Activated T-helper 17 cell treated with anti-CD3 and anti-CD28 coated beads, Interleukin-2, amount 50 U/mL, for 72 hours (primary cell): ENCODE results near the gene PRPSAP2. TPM values are rescaled to one million over a fixed set of nuclear protein-coding genes. Genes with fewer than 3 reads are reported as not detected.
A peak's percentile ranks its signal among the peaks of the same experiment; 100 is the strongest.
"Not testable (repeated sequence)": the region's sequence is repeated elsewhere in the genome, so short reads cannot be mapped to it uniquely, and the experiment has no call there.

Experiments
- ATAC-seq: fragments of 150-1000 bp; cut with Tn5 transposase; replicated peaks from 2 replicates; pipeline ENCODE4 v1.10.0; 2021; ENCODE audit warnings: mild to moderate bottlenecking, moderate library complexity
- H3K27ac Mint-ChIP-seq: one replicate; pipeline ENCODE4 v1.8.0; 2022; ENCODE audit warnings: mixed read lengths
- H3K27me3 Mint-ChIP-seq: one replicate; pipeline ENCODE4 v1.8.0; 2022; ENCODE audit warnings: mixed read lengths
- H3K36me3 Mint-ChIP-seq: one replicate; pipeline ENCODE4 v1.8.0; 2022; ENCODE audit warnings: low read depth, mild to moderate bottlenecking, mixed read lengths
- H3K4me1 Mint-ChIP-seq: one replicate; pipeline ENCODE4 v1.8.0; 2022; ENCODE audit warnings: mixed read lengths
- H3K4me3 Mint-ChIP-seq: one replicate; pipeline ENCODE4 v1.8.0; 2022; ENCODE audit warnings: mild to moderate bottlenecking, mixed read lengths
- H3K9me3 Mint-ChIP-seq: one replicate; pipeline ENCODE4 v1.8.0; 2022; ENCODE audit warnings: mixed read lengths
- total RNA-seq, 2 donors: library from RNA; stranded (reverse); gene quantifications; one replicate each; pipeline ENCODE4 v1.2.3, GENCODE V29; 2022

PRPSAP2 gene
- total RNA-seq, 2 donors from 2014 or later, result 34.9 to 35.2 TPM

DNA sequence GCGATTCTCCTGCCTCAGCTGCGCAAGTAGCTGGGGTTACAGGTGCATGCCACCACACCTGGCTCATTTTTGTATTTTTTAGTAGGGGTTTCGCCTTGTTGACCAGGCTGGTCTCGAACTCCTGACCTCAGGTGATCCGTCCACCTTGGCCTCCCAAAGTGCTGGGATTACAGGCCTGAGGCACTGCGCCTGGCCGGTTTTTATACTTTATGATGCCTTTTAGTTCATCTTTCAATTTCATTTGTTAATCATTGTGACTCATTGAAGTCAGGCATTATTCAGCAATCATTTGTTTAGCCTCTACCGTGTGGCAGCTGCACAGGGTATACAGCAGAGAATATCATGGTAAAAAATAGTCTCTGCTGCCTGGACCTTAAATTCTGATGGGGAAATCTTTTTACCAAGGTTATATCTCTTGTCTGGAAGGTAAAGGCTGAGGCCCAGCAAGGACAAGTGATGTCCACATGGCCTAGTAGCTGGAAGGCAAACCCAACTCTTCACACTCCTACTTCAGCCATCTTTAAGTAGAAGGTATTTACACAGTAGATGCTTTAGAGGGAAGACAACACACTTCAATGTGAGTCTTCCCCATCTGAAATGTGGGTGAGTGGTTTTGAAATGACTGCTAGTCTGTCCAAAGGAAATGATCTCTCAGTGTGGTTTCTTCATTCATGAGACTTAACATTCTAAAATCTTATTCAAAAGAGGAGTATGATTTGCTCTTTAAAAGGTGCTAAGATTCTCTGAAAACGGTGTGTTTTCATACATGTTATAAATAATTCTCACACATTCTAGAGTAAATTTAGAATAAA is 2.4 kb downstream of the PRPSAP2 start:
- Mint-ChIP-seq H3K36me3 (peaks cover 4% of the 10 kb centered on the region), H3K9me3 (no peaks in the 10 kb centered on the region), H3K4me1 (peaks cover 7% of the 10 kb centered on the region), H3K27me3 (no peaks in the 10 kb centered on the region), H3K4me3 (peak overlapping the region; percentile 83), H3K27ac (peak overlapping the region; percentile 87)
- ATAC-seq, result peak; percentile 62

DNA sequence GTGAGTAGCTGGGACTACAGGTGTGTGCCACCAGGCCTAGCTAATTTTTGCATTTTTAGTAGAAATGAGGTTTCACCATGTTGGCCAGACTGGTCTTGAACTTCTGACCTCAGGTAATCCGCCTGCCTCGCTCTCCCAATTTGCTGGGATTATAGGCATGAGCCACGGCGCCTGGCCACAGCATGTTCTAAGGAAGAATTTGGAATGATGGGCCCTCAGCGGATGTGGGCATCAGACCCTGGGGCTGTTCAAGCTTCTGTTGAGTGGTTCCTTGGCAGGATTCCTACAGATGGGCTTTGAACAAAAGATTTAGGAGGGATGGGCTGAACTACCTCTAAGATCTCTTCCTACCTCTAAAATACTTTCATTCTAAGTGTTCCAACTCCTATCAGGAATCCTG is 4.1 kb downstream of the PRPSAP2 start:
- no peak overlapping the region for H3K27ac Mint-ChIP-seq
- no peak for ATAC-seq
- H3K27me3 Mint-ChIP-seq, result no peaks in the 10 kb centered on the region

DNA sequence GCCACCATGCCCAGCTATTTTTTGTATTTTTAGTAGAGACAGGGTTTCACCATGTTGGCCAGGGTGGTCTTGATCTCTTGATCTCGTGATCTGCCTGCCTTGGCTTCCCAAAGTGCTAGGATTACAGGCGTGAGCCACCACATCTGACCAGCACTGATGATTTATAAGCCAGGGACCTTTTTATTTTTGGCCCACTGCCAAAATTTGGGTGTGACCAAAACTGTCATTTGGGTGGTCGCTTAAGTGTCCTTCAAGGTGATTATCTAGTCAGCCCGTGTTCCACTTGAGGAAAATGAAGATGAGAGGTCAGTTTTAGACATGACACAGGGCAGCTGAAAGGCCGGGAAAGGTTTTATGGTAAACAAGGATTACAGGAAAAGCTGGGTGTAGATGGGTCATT is 7.1 kb downstream of the PRPSAP2 start:
- H3K27ac Mint-ChIP-seq, H3K4me3 Mint-ChIP-seq, H3K9me3 Mint-ChIP-seq, H3K27me3 Mint-ChIP-seq, ATAC-seq: not testable (repeated sequence)
- Mint-ChIP-seq H3K36me3 (peaks cover 39% of the 10 kb centered on the region), H3K4me1 (peaks cover 17% of the 10 kb centered on the region)

More for the DNA sequence above, 4.1 kb downstream of the PRPSAP2 start:
- Mint-ChIP-seq H3K36me3 (peaks cover 11% of the 10 kb centered on the region), H3K4me3 (no peak overlapping the region), H3K9me3 (no peaks in the 10 kb centered on the region), H3K4me1 (peaks cover 13% of the 10 kb centered on the region)

DNA sequence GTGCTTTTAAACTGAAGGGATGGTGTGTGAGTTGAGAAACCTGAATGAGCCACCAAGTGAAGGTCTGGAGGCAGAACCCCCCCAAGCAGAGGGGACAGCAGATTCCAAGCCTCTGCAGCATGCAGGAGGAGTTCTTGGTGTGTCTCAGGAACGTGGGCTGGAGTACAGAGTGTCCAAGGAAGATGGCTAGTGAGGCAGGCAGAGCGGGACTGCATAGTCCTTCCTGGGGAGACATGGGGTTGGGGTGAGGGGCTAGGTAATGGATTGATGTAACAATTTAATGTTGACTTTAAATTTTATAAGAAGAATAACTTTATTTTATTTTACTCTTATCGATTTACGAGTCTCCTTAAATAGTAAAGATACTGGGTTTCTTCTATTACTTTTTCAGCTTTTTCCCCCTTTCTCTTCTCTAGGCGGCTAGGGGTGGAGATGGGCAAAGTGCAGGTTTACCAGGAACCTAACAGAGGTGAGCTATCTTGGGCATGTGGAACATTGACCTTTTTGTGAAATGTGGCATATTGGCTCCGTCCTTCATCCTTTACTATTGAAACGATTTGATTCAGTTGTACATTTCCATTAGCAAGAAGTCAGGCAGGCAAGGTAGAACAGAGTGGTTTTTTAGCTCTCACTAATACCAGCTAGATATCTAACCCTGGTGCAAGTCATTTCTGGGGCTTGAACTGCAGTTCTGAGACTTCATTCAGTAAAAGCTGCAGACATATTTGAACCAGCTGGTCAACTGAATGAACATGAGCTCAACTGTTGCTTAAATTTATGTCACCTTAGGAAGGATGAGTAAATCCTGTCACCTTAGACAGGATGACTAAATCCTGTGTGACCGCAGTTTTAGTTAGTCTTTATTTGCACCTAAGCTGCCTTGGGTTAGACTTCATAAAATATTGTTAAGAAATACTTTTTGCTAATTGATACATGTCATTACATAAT is 9.2 kb downstream of the PRPSAP2 start:
- peak; percentile 83 for ATAC-seq
- H3K36me3 Mint-ChIP-seq, result peaks cover 57% of the 10 kb centered on the region
- H3K27ac Mint-ChIP-seq, result no peak overlapping the region
- H3K27me3 Mint-ChIP-seq, result no peaks in the 10 kb centered on the region
- no peaks in the 10 kb centered on the region for H3K9me3 Mint-ChIP-seq
- H3K4me1 Mint-ChIP-seq, result peaks cover 10% of the 10 kb centered on the region
- H3K4me3 Mint-ChIP-seq, result no peak overlapping the region

DNA sequence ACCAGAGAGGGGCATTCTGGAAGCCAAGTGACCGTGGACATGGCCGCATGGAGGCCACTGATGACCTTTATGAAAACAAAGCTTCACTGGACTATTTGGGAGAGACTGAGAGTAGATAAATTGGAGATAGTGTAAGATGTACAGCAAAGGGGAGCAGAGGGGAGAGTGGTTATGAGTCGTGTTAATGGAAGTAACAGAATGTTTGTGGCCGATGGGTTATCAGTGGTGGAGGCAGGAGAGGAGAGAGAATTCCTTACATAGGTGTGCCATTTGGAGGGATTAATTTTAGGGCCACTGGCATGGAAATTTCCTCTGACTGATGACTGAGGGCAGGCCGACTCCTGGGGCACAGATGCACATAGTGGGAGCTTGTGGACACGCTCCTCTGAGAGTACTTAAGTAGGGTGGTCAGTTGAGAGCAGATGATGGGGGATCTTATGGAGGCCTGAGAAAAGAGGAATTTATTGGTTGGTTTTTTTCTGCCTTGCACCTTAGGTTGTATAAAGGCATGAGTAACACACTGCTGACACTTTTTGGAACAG is 19.2 kb downstream of the PRPSAP2 start:
- no peak for ATAC-seq
- H3K27ac Mint-ChIP-seq, result no peak overlapping the region
- H3K36me3 Mint-ChIP-seq, result peaks cover 89% of the 10 kb centered on the region
- peaks cover 5% of the 10 kb centered on the region for H3K4me1 Mint-ChIP-seq
- H3K27me3 Mint-ChIP-seq, result no peaks in the 10 kb centered on the region
- H3K9me3 Mint-ChIP-seq, result no peaks in the 10 kb centered on the region
- H3K4me3 Mint-ChIP-seq, result no peak overlapping the region

DNA sequence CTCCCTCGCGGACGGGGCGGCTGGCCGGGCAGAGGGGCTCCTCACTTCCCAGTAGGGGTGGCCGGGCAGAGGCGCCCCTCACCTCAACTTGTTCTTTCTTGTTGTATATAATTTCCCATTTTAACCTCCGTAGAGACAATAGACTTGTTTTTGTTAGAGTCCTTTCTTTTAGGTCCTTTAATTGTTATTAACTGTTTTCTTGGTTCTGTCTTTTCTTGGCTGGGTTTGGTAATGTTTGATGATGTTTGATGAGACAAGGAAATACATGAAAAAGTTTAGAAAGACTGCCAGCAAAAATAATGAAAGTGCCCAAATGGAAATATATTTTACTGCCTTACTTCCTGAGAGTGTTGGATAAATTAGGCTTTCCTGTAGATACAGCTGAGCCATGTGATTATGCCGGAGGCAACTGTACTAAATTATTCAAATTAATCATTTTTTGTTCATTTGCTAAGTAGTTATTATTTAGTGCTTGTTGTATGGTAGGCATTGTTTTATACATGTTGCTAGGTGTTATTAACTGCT is 30.9 kb downstream of the PRPSAP2 start:
- no peak for ATAC-seq
- peaks cover 85% of the 10 kb centered on the region for H3K36me3 Mint-ChIP-seq
- H3K27ac Mint-ChIP-seq, result no peak overlapping the region
- no peak overlapping the region for H3K4me3 Mint-ChIP-seq
- no peaks in the 10 kb centered on the region for H3K4me1 Mint-ChIP-seq
- H3K27me3 Mint-ChIP-seq, result no peaks in the 10 kb centered on the region
- H3K9me3 Mint-ChIP-seq, result no peaks in the 10 kb centered on the region

DNA sequence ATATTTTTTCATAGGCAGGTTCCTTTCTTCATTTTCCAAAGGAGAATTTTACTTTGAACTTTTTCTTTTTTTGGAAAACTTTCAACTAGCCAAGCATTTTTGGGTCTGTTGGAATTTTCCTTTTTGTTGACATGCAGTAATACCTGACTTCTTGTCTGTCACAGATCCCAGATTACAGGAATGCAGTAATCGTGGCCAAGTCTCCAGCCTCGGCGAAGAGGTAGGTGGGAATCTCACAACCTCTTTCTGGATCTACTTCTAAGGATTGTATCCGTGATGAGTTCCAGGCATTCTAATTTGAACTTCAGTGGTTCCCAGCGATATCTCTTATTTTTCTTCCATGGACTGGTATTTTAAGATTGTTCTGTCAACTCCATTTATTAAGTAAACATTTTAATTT is 31.7 kb downstream of the PRPSAP2 start:
- peaks cover 88% of the 10 kb centered on the region for H3K36me3 Mint-ChIP-seq
- no peak overlapping the region for H3K4me3 Mint-ChIP-seq
- no peaks in the 10 kb centered on the region for H3K4me1 Mint-ChIP-seq
- H3K9me3 Mint-ChIP-seq, result no peaks in the 10 kb centered on the region
- no peaks in the 10 kb centered on the region for H3K27me3 Mint-ChIP-seq
- no peak for ATAC-seq
- no peak overlapping the region for H3K27ac Mint-ChIP-seq

DNA sequence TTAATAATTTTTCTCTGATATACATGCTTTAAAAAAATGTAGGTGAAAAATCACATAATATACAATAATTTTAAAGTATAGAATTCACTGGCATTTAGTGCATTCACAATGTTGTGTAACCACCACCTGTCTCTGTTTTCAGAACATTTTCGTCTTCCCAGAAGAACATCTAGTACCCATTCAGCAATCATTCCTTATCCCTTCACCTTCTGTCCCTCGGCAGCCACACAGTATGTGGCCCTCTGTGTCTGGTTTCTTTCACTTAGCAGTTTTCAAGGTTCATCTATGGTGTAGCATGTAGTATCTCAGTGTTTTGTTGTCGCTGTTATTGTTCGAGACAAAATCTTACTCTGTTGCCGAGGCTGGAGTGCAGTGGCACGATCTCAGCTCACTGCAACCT is 33.6 kb downstream of the PRPSAP2 start:
- peaks cover 4% of the 10 kb centered on the region for H3K4me1 Mint-ChIP-seq

DNA sequence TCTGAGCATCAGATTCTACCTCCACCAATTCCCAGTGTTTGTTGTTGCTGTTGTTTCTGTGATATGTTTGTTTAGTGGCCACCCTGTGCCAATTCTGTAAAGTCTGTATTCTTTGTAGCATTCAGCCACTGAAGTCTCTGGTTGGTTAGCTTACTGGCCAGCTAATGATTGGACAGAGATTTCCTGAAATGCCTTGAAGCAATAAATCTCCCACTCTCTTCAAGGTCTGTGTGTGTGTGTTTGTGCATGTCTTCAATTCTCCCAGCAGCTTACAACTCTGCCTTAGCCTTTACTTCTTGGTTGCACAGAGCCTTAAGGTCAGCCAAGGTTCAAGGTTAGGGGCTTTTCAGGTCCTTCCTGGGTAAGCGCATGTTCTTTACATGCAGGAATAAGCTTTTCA is 38.2 kb downstream of the PRPSAP2 start:
- Mint-ChIP-seq H3K9me3 (no peaks in the 10 kb centered on the region), H3K4me3 (no peak overlapping the region), H3K4me1 (peaks cover 16% of the 10 kb centered on the region), H3K27me3 (no peaks in the 10 kb centered on the region), H3K27ac (no peak overlapping the region), H3K36me3 (peaks cover 93% of the 10 kb centered on the region)
- no peak for ATAC-seq

More for the DNA sequence above, 33.6 kb downstream of the PRPSAP2 start:
- Mint-ChIP-seq H3K9me3 (no peaks in the 10 kb centered on the region), H3K27ac (no peak overlapping the region), H3K27me3 (no peaks in the 10 kb centered on the region), H3K4me3 (no peak overlapping the region), H3K36me3 (peaks cover 90% of the 10 kb centered on the region)
- ATAC-seq, result no peak

DNA sequence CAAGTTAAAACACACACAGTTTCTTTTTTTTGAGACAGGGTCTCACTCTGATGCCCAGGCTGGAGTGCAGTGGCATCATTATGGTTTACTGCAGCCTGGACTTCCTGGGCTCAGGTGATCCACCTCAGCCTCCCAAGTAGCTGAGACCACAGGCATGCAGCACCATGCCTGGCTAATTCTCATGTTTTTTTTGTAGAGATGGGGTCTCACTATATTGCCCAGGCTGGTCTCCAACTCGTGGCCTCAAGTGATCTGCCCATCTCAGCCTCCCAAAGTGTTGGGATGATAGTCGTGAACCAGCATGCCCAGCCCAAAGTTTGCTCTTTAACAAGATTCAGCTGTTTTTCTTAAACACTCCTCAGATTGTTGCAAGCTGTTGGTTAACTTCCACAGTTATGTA is 39.0 kb downstream of the PRPSAP2 start:
- Mint-ChIP-seq H3K4me1 (peaks cover 24% of the 10 kb centered on the region), H3K9me3 (no peaks in the 10 kb centered on the region), H3K27ac (no peak overlapping the region), H3K4me3 (no peak overlapping the region), H3K36me3 (peaks cover 93% of the 10 kb centered on the region), H3K27me3 (no peaks in the 10 kb centered on the region)
- ATAC-seq, result no peak

DNA sequence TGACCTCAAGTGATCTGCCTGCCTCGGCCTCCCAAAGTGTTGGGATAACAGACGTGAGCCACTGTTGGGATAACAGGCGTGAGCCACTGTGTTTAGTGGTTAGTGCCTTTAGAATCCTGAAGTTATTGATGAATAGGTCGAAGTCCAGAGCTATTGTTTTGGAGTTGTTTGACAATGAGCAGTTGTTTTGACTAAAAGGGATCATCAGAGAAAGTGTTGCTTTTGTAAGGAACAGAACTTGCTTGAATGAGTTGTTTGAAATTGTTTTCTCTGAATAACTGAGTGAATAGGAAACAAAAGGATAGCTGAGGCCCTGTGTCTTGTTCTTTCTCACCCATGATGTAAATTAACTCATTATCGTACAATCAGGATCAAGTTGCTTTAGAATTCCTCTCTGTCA is 46.6 kb downstream of the PRPSAP2 start:
- H3K4me1 Mint-ChIP-seq, result peaks cover 25% of the 10 kb centered on the region
- ATAC-seq, result no peak
- peaks cover 87% of the 10 kb centered on the region for H3K36me3 Mint-ChIP-seq
- no peaks in the 10 kb centered on the region for H3K27me3 Mint-ChIP-seq
- H3K27ac Mint-ChIP-seq, result no peak overlapping the region
- H3K9me3 Mint-ChIP-seq, result no peaks in the 10 kb centered on the region
- H3K4me3 Mint-ChIP-seq, result no peak overlapping the region

DNA sequence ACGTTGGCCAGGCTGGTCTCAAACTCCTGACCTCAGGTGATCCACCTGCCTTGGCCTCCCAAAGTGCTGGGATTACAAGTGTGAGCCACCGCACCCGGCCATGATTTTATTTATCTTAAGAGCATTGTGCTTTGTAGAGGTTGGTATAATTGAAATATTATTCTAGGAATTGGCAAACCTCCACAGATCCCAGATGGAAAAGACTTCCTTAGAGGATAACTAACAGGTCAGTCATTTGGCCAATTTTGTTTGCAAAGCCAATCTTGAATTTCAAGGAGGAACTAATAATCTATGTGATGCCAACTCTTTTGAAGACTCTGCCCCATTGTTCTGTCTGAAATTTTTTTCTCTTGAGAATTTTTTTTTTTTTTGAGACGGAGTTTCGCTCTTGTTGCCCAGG is 47.3 kb downstream of the PRPSAP2 start:
- no peaks in the 10 kb centered on the region for H3K27me3 Mint-ChIP-seq
- H3K36me3 Mint-ChIP-seq, result peaks cover 90% of the 10 kb centered on the region
- no peak overlapping the region for H3K27ac Mint-ChIP-seq
- ATAC-seq, result no peak
- no peaks in the 10 kb centered on the region for H3K9me3 Mint-ChIP-seq
- H3K4me1 Mint-ChIP-seq, result peaks cover 22% of the 10 kb centered on the region
- no peak overlapping the region for H3K4me3 Mint-ChIP-seq

DNA sequence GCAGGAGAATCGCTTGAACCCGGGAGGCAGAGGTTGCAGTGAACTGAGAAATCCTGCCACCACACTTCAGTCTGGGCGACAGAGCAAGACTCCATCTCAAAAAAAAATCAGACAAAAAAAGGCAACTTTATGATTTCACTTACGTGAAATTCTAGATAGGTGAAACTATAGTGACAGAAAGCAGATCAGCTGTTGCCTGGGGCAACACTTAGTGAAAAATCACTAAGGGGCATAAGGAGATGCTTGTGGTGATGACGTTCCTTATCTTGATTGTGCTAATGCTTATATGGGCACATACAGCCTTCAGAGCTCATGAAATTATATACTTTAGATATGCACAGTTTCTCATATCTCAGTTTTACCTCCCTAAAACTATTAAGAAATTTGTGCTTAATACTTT is 52.4 kb downstream of the PRPSAP2 start:
- Mint-ChIP-seq H3K4me1 (no peaks in the 10 kb centered on the region), H3K27me3 (no peaks in the 10 kb centered on the region), H3K36me3 (peaks cover 89% of the 10 kb centered on the region), H3K4me3 (no peak overlapping the region), H3K27ac (no peak overlapping the region), H3K9me3 (no peaks in the 10 kb centered on the region)
- ATAC-seq, result no peak

DNA sequence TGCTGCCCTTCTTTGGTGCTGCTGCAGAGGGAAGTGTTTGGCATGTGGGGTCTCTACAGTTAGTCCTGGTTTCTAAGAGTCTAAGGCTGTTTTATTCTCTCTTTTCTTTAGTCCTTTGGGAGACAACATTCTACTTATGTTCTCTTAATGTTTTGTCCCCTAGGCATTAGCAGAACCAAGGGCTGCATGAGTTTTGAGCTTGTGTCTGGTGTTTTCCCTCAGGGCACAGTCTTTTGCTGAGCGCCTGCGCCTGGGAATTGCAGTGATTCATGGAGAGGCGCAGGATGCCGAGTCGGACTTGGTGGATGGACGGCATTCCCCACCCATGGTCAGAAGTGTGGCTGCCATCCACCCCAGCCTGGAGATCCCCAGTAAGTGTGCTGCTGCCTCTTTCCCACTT is 53.0 kb downstream of the PRPSAP2 start:
- no peak overlapping the region for H3K4me3 Mint-ChIP-seq
- H3K36me3 Mint-ChIP-seq, result peaks cover 89% of the 10 kb centered on the region
- no peaks in the 10 kb centered on the region for H3K4me1 Mint-ChIP-seq
- no peak overlapping the region for H3K27ac Mint-ChIP-seq
- H3K9me3 Mint-ChIP-seq, result no peaks in the 10 kb centered on the region
- H3K27me3 Mint-ChIP-seq, result no peaks in the 10 kb centered on the region
- no peak for ATAC-seq
